ENCODE results near the gene GPR35.

The GPR35 gene

DNA sequence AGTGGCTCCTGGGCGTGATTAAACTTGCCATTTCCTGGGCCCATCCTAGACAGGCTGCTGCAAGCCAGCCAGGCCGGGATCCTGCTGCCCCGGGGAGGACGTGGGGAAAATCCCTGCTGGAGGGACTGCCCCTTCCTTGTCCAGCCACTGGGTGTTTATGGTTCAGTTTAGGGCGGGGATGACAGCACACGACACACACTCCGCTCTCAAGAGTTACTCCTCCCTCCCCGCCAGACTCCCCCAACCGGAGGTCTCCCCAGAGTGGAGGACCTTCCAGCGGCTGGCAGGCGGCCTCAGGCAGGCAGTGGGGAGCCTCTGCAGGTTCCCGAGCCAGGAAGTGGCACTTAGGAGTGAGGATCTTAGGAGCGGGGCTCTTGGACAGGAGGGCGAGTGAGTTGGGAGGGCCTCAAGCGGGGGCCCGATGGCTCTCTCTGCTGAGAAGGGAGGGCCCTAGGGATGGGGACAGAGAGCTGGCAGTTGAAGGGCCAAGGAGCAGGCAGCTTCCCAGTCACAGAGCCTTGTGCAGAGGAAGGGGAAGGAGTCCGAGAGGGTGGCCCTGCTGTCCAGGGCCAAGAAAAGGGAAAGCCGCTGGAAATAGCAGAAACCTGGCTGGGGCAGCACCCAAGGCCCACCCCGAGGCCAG is 5.7 kb upstream of the GPR35 start:
- TF ChIP-seq, protein P1, sequence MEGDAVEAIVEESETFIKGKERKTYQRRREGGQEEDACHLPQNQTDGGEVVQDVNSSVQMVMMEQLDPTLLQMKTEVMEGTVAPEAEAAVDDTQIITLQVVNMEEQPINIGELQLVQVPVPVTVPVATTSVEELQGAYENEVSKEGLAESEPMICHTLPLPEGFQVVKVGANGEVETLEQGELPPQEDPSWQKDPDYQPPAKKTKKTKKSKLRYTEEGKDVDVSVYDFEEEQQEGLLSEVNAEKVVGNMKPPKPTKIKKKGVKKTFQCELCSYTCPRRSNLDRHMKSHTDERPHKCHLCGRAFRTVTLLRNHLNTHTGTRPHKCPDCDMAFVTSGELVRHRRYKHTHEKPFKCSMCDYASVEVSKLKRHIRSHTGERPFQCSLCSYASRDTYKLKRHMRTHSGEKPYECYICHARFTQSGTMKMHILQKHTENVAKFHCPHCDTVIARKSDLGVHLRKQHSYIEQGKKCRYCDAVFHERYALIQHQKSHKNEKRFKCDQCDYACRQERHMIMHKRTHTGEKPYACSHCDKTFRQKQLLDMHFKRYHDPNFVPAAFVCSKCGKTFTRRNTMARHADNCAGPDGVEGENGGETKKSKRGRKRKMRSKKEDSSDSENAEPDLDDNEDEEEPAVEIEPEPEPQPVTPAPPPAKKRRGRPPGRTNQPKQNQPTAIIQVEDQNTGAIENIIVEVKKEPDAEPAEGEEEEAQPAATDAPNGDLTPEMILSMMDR (IDR thresholded peaks at IDR 0.05): no peak

DNA sequence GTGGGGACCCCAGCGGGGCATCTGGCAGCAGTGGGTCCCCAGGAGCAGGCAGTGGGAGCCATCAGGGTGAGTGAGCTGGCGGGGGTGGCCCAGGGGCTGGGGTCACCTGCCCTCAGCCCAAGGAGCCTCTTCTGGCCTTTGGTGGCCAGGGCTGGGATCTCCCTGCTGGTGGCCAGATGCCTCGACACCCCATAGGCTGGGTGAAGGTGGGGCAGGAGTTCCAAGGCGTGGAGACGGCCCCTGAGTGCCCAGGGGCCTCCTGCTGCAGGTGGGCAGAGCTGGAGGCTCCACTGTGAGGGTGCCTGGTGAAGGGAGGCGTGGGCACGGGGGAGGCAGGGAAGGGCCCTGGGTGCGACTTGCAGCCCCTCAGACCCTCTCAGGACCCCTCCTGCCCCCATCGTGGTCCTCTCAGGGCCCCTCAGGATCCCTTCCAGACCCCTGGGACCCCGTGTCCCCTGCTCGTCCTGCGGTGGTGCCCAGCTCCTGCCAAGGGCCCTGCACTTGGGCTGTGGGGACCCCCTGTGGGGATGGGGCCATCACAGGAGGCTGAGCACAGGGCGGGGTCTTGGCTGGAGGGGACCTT is 5.0 kb upstream of the GPR35 start:
- TF ChIP-seq, protein P1 (IDR thresholded peaks at IDR 0.05): no peak

DNA sequence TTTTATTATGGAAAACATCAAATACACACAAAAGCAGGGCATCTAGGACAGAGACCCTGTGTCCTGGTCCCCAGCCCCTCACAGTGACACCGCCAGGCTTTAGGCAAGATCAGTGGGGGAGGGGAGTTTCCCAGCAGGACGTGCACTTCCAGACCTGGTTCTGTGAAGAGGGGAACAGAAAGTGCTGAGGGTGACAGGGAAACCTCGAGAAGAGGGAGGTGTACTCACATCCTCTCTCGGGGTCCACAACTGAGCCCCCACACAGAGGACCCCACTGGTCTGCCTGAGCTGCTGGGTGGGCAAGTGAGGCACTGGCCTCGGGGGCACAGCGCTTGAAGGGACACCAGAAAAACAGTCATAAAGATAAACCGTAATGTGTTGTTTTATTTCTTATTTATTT is 4.4 kb upstream of the GPR35 start:
- TF ChIP-seq, protein P1 (IDR thresholded peaks at IDR 0.05): no peak

DNA sequence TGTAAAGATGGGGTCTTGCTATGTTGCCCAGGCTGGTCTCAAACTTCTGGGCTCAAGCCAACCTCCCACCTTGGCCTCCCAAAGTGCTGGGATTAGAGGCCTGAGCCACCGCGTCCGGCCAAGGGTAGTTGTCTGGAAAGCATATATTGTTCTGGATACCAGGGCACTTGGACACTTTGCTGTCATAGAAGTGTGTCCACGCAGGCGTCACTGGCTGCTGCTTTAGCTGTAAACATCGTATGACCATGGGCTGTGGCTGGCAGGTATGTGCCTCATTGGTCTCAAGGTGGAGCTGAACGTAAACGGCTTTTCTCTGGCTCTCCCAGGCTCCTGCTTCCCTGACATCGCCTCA is 3.2 kb upstream of the GPR35 start:
- TF ChIP-seq, protein P1 (IDR thresholded peaks at IDR 0.05): no peak

DNA sequence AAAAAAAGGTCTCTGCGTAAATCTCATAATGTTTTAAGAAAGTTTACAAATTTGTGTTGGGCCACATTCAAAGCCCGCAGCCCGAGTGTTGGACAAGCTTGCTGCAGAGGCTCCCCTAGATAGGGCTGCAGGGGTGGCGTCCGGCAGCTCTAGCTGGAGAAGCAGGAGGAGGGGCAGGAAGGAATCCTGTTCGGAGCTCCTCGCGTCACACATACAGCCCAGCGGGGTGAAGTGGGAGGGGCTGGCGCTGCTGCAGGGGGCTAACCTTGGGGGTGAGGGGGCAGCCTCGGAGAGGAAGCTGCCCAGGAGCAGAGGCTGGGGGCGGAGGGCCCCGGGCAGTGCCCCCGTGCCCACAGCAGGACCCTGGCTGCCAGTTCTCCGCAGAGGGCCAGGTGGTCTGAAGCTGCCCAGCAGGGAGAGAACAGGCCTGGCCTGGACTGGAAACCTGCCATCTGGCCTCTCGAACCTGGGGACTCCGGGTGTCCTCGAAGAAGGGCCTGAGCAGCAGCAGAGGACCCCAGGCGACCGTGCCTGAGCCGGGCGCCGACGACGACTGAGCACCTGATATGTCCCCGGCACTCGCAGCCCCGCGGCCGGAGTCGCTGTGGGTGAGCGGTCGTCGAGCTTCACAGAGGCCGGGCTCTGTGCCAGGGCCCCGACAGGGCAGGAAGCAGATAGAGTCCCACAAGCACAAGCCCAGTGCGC is 2.6 kb upstream of the GPR35 start:
- TF ChIP-seq, protein P1 (IDR thresholded peaks at IDR 0.05): no peak

DNA sequence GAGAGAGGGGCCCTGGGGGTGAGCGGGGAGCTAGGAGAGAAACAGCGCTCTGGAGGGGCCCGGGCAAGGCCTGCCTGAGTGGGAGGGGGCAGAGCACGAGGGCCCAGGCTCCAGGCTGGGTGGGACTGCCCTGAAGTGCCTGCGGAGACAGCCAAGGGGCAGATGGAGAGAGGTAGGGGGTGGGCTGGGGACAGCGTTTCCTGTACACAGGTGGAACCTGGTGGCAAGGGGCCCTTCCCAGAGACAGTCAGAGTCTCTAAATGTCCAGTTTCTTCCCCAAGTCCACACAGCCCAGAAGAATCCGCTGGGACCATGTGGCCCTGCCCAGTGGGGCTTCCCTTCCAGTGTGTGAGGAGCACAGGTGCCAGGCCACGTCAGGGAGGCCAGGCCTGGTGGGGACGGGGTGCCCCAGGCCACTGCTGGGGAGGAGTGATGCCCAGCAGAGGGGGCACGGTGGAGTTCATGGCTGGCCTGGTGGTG is 1.7 kb upstream of the GPR35 start:
- TF ChIP-seq, protein P1 (IDR thresholded peaks at IDR 0.05): no peak

DNA sequence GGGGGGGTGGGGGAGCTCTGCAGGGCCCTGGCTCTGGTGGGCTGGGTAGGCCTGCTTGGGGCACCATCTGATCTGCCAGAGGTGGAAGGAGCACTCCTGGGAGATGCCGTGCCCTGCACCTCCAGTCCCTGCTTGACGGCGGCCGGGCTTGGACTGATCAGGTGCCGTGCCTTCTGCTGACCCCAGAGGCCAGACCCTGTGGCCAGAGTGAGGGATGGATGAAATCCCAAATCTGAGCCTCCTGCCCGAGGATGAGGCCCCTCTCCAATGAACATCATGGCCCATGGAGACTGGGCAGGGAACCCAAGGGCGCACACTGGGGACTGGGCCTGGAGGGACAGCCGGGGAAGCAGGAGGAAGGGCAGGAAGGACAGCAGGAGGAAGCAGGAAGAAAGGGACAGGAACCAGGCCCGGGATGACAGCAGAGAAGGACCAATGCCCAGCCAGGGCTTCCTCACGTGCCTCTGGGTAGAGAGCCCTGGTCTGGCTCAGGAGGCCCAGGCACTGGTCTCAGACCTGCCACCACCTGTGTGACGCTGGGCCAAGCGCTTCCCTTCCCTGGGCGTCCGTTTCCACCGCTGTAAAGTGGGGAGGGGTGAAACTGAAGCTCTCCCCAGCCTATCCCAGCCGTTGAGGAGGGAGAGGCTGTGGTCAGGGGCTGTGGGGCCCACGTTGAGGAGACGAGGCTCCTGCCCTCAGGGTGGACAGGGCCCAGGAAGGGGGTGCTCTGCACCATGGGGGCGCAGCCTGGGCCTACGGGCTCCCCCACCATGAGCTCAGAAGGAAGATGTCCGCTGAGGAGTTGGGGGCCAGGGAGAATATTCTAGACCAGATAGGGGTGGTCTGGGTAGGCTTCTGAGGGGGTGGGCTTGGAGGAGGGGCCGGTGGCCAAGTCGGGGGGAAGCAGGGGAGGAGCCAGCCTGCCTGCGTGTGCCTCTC is 1.0 kb upstream of the GPR35 start:
- TF ChIP-seq, protein P1 (IDR thresholded peaks at IDR 0.05): no peak
